DMS 273 treated with DMSO at 0.1 percent for 48 hours (cell line): ENCODE measurements around the gene TMPRSS3.
"Not testable (repeated sequence)": the region's sequence is repeated elsewhere in the genome, so short reads cannot be mapped to it uniquely, and the experiment has no call there.

Source experiments
- DNase-seq: peaks from one replicate; lab custom pipeline; 2025; lab: John Stamatoyannopoulos, UW

TMPRSS3 gene

DNA sequence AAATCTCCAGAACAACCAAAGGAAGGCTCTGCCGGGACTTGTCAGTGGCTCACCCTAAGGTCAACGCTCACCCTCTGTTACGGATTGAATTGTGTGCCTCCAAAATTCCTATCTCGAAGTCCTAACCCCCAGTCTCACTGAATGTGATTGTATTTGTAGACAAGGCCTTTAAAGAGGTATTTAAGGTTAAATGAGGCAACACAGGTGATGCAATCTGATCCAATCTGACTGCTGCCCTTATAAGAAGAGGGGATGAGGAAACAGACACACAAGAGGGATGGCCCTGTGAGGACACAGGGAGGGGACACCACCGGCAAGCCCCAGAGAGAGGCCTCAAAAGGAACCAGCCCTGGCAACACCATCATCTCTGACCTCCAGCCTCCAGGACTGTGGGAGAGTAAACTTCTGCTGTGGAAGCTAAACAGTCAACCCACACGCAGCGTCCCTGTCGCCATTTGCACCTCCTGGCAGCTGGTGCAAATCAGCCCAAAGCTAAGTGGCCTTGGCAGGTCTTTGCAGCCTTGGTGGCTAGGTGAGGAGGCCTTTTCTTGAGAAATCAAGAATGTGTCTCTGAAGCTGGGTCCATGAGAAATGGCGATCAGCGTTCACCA lies 32.1 kb upstream of the TMPRSS3 start:
- DNase-seq = no peak

DNA sequence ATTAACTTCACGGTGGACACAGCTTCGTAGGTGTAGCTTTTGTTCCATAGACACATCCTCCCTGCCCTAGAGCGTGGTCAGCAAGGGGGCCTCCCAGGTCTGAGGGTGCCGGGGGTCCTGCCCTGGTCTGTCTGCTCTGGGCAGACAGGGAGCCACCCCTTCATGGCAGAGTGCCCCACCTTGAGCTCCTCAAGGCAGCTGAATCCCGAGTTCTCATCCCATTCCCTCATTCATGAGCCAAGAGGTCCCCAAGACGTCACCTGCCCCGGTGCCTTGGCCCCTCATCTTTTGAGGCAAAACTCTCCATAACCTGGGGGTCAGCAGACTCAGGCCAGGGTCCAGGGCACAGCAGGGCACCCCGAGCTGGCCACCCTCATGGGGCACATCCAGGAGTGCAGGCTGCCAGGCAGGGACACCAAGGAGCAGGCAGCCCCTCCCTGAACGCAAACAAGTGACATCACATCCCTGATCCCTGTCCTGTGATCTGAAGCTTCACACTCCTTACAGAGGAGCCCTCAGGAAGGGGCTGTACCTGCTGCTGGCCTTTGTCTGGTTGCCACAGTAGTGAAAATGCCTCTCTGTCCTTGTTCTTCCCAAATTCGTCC lies 31.1 kb upstream of the TMPRSS3 start:
- DNase-seq = no peak

DNA sequence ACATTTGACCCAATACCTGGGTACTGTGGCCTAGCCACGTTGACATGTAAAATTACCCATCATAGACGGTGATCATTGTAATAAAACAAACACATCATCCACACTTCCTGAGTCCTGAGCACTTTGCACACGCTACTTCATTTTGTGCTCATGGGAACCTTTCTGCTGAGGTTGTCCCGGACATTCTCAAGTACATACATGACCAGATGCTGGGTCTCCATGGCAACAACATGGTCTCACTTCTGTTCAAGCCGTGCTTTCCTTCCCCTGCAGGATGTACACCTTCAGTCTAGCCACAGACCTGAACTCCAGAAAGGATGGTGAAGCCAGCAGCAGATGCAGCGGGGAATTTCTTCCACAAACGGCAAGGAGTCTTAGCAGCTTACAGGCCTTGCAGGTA lies 30.6 kb upstream of the TMPRSS3 start:
- DNase-seq = no peak

DNA sequence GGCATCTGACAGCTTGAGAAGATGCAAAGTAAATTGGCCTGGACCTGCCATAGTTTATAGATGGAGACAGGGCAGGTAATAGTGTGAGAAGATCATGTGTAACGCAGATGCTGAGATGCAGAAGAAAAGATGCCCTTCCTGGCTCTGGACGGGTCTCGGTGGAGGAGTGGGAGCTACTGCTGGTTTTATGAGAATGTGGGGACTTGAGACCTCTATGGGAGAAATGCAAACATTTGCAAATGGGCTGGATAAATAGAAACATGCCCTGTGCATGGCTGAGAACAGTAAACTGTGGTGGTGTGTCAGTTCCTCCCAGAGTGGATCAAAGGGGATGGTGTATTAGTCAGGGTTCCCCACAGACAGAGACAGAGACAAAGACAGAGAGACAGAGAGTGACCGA lies 29.7 kb upstream of the TMPRSS3 start:
- no peak for DNase-seq

DNA sequence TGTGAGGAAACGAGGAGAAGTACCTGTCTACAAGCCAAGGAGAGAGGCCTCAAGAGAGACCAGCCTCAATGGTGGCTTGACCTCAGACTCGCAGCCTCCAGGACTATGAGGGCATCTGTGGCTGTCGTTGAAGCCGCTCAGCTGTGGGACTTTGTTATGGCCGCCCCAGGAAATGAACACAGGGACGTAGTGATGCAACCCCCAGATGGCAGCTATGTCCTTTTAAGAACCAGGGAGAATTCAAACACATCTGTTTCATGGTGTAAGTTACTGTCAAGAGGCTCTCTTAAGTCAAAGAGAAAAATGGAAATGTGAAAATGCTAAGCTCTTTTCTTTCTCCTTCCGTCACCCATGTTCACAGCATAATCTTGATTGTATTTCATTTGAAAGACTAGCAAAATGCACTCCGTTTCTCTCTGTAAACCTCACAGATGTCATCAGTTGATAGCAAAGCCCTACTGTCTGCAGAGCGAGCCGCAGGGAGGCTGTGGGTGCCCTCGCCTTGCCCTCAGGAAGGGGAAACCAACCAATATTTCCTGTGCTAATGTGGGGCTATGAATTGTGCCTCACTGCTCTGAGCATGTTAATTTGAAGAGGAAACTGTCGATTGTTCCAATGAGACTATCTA lies 29.2 kb upstream of the TMPRSS3 start:
- no peak for DNase-seq

DNA sequence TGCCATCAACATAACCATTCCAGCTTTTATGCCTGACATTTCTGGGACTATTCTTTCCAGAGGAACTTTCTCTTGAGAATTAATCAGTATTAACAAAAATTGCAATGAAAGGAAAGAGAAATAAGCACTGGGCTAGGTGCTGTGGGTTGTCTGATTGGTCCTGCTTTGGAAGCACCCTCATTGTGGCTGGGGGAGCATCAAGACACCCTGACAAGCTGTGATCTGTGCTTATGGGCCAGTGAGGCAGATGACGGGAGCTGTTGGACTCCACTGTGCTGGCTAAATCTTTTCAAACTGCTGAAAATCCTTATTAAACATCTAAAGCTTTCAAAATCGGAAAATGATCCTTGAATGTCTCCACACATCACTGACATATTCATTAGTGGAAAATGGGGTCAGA lies 27.8 kb upstream of the TMPRSS3 start:
- no peak for DNase-seq

DNA sequence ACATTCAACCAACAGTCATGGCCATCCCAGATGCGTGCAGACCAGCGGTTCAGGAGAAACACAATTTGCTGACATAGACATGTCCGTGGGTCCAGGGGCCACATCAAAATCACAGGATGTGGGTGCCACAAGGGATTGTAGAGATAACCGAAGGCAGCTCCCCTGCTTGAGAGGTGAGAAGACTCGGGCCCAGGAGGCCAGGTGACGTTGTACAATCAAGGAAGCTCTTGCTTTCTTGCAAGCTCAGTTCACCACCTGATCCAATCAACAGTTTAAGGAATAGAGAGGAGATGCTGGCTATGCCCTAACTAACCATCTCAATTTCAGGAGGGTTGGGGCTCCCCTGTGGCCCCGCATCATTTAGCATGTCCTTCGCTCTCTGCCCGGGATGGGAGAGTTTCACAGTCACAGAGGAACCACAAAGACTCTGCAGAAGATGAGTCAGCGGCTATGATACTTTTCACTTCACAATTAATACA lies 27.4 kb upstream of the TMPRSS3 start:
- no peak for DNase-seq

DNA sequence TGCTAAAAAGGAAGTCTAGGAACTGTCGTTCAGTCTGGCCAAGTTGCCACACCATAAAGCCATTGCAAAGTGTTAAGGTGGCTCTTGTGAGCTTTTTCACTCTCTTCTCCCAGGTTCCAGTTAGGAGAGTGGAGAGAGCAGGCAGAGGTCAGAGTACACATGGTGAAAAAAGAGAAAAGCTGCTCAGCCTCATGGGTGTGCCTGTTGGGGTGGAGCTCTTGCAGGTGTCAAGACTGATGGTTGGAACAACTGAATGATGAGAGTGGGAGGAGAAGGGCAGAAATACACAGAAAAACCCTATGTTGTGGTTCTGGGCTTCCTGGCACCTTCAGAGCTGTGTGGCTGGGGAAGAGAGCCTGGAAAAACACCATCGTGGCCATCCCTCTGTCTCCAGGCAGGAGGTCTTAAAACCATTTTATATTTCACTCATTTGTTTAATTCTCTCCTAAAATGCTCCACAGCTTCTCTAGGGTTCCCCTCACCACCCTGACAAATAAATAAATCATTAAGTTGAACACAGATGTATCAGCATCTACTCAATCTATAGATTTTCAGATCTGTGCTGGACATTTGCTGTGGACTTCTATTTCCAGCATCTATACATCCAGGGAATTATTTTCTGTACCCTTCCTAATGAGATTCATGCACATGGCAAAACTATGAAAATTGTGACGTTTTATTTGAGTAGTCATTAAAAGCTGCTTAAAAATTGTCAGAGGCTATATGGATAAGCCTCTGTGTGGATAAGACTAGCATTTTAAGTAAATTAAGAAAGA lies 25.4 kb upstream of the TMPRSS3 start:
- DNase-seq = no peak

DNA sequence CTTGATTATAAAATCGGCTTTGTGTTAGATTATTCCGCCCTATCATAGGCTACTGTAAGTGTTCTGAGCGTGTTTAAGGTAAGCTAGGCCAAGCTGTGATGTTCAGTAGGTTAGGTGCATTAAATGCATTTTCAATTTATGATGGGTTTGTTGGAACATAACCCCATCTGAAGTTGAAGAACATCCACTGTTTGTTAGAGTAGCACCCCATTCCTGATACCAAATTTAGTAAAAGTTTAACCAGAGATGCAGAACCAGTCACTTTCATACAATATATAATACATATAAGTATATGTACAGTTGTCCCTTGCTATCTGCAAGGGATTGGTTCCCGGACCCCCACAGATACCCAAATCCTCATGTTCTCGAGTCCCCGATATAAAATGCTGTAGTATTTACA lies 24.0 kb upstream of the TMPRSS3 start:
- no peak for DNase-seq

DNA sequence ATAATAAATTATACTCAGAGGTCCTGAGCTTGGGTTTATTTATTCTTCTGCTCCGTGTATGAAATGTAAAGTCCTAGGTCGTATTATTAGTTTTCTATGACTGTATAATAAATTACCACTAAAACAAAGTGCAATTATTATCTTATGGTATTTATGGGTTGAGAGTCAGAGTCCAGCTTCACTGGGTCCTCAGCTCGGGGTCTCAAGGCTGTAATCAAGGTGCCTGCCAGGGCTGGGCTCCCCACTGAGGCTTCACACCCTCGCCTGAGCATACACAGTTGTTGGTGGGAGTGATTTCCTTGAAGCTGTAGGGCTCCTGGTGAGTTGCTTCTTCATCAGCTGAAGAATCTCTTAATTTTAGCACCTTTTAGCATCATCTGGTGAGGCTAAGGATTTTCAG lies 23.0 kb upstream of the TMPRSS3 start:
- DNase-seq = no peak

DNA sequence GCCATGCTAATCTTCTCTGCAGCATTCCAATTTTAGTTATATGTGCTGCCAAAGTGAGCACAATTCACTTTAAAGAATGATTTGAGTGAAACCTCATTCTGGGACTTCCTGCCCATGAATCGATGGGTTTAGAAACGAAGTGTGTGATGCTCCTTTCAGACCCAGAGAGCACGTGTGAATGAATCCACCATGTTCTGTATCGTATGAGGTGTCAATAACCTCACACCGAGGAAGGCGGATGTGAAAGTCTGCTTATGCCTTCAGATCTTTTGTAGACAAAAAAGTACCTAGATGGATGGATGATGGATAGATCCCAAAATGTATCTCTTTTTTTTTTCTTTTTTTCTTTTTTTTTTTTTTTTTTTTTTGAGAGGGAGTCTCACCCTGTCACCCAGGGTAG lies 21.7 kb upstream of the TMPRSS3 start:
- DNase-seq = no peak

DNA sequence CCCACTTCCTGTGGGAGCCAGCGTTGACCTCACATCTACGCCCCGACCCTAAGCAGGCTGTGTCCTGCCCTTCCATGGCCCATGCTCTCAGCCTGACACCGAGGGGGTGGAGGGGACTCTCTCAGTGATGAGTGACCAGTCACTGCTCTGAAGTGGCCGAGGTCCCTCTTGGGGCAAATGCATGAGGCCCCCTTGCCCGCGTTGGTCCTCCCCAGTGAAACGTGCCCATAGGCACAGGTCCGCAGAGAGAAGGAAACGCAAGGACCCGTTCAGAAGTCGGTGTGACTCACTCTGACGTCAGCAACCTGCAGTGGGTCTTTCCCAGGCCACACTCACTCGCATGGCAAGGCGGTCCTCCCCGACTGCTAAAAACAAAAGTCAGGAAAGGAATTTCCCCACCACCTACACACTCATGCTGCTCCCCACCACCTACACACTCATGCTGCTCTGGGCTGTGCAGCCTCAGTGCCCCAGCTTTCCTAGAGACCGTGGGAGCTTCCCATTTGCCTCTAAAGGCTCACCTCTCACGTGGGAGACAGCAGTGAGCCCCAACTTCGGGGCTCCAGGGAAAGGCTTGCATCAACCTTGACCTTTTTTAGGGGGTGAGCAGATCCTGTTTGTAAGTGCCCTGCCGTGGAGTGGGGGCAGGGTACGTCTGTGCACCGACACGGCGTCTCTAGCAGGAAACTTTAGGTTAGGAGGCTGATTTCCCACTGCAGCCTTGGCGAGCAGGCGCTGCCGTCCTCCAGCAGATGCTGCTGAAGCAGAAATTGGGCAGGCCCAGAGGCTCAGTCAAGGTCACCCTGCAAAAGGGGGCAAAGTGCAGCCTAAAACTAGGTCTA lies 19.3 kb upstream of the TMPRSS3 start:
- no peak for DNase-seq

DNA sequence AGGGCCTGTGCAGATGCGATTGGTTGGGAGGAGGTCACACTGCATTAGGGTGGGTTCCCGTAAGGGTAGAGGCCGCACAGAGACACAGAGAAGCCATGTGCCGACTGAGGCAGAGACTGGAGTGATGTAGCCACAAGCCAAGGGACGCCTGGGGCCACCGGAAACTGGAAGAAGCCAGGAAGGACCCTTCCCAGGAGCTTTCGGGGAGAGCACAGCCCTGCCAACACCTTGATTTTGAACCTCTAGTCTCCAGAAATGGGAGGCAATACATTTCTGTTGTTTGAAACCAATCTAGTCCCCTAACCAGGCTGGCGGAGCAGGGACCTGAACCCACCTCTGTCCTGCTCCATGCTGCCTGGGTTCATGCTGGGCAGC lies 18.7 kb upstream of the TMPRSS3 start:
- no peak for DNase-seq

DNA sequence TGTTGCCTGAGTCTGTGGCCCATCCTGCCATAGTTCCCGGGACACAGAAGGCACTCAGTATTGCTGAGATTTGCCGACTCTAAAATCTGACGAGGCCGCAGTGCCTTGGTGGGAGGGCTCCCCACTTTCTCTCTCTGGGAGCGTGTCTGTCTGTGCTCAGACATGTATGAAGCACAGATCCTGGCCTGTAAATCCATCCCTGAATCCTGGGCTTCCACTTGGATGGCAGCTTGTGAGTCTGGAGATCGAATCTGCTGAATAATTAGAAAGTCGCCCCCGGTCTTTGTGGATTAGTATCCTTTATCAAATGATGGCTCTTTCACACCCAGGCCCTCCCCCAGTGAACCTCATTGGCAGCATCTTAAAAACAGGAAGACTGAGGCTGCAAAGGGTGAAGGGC lies 18.2 kb upstream of the TMPRSS3 start:
- DNase-seq = no peak

DNA sequence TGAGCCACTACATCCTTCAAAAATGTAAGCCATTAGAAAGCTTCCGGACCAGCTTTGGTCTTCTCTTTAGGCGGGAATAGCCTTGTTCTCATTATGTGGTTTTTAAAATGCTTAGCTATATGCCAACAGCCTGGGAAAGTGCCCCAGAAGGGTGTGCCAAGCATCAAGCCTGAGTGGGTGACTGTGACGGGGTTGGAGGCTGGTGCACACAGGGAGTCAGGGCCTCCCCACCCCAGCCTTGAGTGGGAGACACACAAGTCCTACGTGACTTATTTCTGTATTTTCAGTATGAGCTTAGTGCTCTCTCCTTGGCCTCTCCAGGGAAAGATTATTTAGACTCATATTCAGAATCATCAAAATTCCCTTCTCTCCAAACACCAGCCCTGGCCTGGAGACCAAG lies 17.6 kb upstream of the TMPRSS3 start:
- no peak for DNase-seq

DNA sequence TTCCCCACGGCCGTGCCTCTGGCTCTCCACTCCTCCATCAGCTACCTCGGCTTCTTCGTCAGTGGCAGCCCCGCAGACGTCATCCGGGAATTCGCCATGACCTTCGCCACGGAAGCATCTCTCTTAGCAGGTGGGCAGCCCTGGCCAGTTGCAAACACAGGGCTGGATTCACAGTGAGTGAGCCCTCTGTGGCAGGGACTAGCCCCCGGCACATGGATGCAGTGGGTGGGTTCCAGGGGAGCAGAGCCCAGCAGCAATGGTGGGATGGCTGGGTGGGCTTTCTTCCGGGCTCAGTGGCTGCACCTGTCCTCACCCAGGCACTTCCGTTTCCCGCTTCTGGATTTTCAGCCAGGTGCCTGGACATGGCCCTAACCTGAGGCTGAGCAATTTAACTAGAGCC lies 17.2 kb upstream of the TMPRSS3 start:
- no peak for DNase-seq

DNA sequence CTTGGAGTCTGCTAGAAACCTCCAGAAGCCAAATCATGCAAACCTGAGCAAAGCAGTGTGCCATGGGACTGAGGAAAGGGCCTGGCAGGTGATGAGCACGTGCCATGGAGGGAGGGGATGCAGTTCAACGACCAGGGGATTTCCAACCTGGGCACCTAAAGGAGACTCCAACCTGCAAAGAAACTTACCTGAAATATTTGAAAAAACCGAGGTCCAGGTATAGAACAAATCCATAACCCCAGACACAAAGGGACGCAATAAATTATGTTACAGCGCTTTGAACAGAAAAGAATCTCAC lies 16.7 kb upstream of the TMPRSS3 start:
- no peak for DNase-seq

DNA sequence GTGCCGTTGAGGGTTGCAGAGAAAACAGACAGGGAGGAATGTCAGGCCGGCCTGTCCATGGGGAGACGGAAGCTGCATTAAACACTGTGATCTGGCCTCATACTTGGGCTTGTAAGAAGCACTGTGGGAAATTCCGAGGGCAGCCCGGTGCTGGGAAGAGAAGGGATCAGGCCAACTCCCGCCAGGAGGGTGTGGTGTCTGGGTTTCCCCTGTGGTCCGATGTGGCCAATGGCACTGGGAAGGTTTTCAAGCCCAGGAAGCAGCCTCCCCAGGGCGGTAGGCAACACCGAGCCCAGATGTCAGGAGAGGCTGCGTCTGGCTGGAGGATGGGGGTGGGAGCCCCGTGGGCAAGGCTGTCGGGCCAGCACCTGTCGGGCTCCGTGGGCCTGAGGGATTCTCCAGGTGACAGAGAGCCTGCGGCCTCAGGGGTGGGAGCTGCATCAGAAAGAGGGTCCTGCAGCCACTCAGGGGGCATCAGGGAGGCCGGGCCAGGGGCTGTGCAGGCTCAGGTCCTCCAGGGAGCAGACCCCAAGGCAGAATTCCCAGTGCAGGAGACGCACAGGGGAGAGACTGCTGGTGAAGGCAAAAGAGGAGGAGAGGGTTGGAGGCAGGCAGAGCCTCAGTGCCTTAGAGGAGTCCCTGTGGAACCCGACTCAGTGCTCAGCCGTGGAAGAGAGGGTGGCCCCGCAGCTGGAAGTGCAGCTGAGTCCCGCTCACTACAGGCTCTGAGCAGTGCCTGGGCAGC lies 16.2 kb upstream of the TMPRSS3 start:
- DNase-seq = no peak

DNA sequence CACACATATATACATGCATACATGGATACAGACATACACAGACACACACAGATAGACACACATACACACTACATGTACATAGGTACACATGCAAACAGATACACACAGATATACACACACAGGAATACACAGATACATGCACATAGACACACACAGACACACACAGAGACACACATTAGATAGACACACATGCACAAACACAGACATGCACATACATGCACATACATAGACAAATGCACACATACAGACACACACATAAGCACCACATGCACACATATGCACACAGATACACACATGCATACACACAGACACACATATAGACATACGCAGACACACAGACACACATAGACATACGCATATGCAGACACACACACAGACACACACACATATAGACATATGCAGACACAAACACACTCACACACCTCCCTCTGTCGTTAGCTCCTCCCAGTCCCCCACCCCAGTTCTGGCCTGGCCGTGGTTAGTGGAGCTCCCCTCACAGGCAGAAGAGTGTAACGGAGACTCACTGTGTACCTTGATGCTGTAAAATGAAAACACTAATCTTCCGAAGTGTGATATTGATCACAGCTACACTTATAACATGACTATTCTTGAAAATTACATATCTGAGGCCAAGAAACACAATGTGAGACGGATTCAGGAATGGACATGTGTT lies 15.5 kb upstream of the TMPRSS3 start:
- no peak for DNase-seq

DNA sequence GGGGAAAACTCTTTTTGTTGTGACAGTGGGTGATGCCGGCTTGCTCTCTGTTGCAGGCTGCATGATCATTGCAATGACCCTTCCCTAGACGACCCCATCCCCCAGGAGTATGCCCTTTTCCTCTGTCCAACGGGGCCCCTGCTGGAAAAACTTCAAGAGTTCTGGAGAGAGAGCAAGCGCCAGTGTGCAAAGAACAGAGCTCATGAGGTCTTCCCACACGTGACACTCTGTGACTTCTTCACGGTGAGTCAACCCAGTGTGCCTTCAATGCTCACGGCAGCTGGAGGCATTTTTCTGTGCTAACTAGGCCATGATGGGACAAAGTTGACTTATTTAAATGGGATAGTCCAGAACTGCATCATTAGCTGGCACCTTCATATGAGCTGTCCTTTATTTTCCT lies 13.5 kb upstream of the TMPRSS3 start:
- no peak for DNase-seq

DNA sequence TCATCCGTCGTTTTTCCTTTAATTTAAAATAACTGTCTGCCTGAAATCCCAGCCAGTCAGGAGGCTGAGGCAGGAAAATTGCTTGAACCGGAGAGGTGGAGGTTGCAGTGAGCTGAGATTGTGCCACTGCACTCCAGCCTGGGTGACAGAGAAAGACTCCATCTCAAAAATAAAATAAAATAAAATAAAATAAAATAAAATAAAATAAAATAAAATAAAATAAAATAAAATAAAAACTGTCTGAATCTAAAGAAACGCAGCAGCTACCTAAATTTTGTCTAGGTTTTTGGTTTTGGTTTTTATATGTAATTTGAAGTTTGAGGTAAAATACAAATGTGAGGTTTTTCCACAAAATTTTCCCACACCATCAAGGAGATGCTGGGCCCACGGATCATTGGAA lies 12.9 kb upstream of the TMPRSS3 start:
- not testable (repeated sequence) for DNase-seq
